Gastroesophageal sphincter (tissue), 3 donors: Measurements from ENCODE around the gene NBEA.

Source experiments
- EP300 ChIP-seq: sonication (generic); formaldehyde crosslinking; IDR thresholded peaks from one replicate; pipeline ENCODE4 v1.6.1; 2017; ENCODE audit warnings: antibody characterized with exemption, mild to moderate bottlenecking
- POLR2A ChIP-seq, 2 donors: fragments of 450-650 bp; IDR thresholded peaks; one replicate each; pipeline ENCODE4 v1.6.1; 2017; ENCODE audit warnings: antibody characterized with exemption in 2 of 2, mild to moderate bottlenecking in 2 of 2, moderate library complexity in 1 of 2
- POLR2AphosphoS5 ChIP-seq: sonication (generic); formaldehyde crosslinking; IDR thresholded peaks from one replicate; pipeline ENCODE4 v1.6.1; 2017; ENCODE audit warnings: antibody characterized with exemption
- TF ChIP-seq, protein P1 (sequence below), 4 experiments: fragments of 200-600 bp in 2 of 4; fragments of 450-650 bp in 2 of 4; sonication (generic) in 1 of 4; IDR thresholded peaks; one replicate each; pipeline ENCODE4 v1.5.1; 2017 to 2019; ENCODE audit warnings: antibody characterized with exemption in 4 of 4, mild to moderate bottlenecking in 2 of 4, moderate library complexity in 2 of 4

DNA sequence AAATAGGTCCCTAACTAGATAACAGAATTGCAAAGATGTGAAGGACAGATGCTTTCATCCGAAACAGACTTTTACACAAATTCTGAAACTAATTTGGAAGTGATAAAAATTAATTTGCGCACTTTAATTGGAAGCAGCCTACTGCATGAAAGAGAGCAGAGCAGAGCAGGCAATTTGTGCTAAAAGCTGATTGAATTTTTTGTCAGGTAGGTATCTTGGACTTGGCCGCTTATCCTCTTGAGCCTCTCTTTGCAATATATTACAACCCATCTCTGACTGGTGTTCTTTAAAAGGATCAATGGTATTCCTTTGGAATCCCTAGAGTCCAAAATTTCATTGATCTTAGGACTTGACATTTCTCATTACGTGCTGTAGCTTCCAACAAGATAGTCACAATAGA is 717.7 kb downstream of the NBEA start:
- TF ChIP-seq POLR2A (IDR thresholded peaks at IDR 0.05) = no peak
- TF ChIP-seq, protein P1, sequence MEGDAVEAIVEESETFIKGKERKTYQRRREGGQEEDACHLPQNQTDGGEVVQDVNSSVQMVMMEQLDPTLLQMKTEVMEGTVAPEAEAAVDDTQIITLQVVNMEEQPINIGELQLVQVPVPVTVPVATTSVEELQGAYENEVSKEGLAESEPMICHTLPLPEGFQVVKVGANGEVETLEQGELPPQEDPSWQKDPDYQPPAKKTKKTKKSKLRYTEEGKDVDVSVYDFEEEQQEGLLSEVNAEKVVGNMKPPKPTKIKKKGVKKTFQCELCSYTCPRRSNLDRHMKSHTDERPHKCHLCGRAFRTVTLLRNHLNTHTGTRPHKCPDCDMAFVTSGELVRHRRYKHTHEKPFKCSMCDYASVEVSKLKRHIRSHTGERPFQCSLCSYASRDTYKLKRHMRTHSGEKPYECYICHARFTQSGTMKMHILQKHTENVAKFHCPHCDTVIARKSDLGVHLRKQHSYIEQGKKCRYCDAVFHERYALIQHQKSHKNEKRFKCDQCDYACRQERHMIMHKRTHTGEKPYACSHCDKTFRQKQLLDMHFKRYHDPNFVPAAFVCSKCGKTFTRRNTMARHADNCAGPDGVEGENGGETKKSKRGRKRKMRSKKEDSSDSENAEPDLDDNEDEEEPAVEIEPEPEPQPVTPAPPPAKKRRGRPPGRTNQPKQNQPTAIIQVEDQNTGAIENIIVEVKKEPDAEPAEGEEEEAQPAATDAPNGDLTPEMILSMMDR (IDR thresholded peaks at IDR 0.05) = no peak
- TF ChIP-seq POLR2AphosphoS5 = no peak
- no peak for TF ChIP-seq EP300
